GM03348 (cell line): ENCODE data around the gene TMEM247.
A peak's percentile ranks its signal among the peaks of the same experiment; 100 is the strongest.
"Not testable (repeated sequence)": the region's sequence is repeated elsewhere in the genome, so short reads cannot be mapped to it uniquely, and the experiment has no call there.

Experiments
- DNase-seq: peaks from one replicate; pipeline ENCODE4 v3.0.0; 2012; ENCODE audit warnings: low spot score

Gene TMEM247

DNA sequence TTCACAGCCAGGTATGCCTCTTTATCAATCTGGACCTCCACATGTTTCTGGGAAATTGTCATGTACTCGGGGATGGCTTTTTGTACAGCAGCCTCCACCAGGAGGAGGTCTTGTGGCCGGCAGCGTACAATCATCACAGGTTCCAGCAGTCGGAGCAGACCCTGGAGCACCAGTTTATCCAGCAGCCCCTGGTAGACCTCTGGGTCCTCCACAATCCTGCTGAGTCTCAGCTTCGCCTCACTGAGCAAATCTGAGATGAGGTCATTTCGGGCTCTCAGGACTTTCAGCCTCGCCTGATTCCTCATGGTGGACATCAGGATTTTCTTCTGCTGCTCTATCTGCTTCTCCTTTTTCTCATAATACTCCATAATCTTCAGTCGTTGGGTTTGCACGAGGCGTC is 32.8 kb downstream of the TMEM247 start:
- no peak for DNase-seq

DNA sequence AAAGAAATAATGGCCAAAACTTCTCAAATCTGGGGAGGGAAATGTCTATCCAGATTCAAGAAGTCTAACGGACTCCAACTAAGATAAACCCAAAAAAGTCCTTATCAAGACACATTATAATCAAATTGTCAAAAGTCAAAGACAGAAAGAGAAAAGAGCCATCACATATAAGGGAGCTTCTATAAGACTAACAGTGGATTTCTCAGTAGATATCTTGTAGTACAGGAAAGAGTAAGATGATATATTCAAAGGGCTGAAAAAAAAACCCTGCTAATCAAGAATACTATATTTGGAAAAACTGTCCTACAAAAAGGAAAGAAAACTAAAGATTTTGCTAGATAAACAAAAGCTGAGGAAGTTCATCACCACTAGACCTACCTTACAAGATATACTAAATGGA is 35.4 kb downstream of the TMEM247 start:
- DNase-seq, result no peak

DNA sequence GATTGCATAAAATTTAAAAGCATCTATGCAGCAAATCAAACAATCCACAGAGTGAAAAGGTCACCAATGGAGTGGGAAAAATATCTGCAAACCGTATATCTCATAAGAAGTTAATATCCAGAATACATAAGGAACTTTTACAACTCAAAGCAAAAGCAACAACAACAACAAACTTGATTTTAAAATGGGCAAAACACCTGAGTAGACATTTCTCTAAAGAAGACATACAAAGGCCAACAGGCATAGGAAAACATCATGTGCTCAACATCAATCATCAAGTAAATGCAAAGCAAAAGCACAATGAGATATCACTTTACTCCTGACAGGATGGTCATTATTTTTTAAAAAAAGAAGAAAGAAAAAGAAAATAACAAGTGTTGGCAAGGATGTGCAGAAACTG is 38.1 kb downstream of the TMEM247 start:
- no peak for DNase-seq

DNA sequence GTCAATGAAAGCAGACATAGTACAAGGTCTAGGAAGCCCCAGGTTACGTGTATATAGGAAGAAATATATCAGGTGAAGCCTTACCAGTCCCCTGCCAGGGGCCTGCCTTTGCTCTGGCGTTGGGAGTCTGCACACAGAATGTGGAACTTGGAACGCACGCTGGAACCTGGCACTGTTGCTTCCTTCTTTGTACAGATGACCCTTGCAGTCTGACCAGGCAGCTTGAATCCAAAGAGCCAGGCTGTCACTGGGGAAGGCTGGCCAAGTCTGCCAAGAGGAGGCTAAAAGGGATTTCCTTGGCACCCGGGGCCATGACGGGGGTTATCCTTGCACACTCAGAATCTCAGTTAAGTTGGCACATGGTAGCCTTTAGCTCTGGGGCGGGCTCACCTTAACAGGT is 39.5 kb downstream of the TMEM247 start:
- DNase-seq, result no peak

DNA sequence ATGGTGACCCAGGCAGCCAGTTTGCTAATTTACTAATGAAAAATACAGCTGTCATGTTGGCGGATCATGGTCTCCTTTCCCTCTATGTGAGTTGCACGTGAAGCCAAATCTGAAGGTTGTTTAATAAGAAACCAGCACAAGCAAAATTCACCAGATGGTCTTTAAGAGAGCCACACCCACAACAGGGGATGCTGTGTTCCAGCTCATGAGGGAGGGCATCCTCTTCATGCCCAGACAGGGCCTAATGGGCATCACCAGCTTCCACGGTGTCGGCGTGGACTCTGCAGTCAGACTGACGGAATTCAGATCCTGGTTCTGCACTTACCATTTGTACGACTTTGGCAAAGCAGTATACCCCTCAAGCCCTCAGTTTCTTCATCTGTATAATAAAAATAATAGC is 39.9 kb downstream of the TMEM247 start:
- DNase-seq, result no peak

DNA sequence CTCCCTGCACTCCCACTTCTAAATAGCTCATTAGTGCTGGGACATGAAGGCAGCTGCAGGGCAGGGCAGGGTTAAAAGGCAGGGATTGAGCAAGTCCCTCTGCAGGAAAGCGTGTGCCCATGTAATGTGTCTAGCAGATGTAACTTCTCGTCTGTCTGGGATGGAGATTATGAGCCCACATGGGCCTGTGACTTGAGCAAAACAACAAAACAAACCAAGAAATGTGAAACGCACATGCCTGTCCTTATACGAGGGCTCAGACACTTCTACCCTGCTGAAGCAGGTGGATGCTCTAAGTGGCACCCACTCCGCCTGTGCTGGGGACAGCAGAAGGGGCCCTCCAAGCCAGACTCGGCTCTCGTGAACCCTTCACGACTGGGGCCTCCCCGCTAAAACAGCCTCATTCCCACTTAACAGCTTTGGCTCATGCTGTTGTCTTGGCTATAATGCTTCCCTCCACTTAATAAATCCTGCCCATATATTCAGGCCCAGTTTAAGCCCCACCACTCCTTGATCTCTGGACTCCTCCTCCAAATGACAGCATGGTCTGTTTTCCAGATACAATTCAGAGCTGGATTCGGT is 40.9 kb downstream of the TMEM247 start:
- DNase-seq, result no peak

DNA sequence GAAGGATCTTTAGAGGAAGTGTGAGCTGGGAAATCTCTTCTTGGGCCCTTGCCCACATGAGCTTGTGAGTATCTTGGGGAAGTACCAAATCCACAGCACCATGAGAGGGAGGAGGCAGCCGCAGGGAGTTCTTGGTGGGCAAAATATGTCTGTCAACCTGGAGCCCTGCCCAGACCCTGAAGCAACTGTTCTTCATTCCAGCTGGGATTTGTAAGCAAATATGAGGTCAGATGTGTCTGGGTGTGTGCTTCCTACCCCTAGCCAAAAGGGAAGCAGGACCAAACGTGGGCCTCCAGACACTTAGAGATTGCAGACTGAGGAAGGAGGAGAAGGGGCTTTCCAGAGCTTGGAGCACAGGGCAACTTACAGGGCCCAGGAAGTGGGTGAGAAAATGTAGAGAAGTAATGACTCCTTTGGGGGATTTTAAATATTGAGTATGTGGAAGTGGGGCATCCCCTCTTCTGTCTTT is 41.9 kb downstream of the TMEM247 start:
- DNase-seq, result peak; percentile 80

DNA sequence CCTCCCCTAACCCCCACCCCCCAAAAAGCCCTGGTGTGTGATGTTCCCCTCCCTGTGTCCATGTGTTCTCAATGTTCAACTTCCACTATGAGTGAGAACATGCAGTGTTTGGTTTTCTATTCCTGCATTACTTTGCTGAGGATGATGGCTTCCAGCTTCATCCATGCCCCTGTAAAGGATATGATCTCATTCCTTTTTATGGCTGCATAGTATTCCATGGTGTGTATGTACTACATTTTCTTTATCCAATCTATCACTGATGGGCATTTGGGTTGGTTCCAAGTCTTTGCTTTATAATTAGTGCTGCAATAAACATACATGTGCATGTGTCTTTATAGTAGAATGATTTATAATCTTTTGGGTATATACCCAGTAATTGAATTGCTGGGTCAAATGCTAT is 43.0 kb downstream of the TMEM247 start:
- not testable (repeated sequence) for DNase-seq

DNA sequence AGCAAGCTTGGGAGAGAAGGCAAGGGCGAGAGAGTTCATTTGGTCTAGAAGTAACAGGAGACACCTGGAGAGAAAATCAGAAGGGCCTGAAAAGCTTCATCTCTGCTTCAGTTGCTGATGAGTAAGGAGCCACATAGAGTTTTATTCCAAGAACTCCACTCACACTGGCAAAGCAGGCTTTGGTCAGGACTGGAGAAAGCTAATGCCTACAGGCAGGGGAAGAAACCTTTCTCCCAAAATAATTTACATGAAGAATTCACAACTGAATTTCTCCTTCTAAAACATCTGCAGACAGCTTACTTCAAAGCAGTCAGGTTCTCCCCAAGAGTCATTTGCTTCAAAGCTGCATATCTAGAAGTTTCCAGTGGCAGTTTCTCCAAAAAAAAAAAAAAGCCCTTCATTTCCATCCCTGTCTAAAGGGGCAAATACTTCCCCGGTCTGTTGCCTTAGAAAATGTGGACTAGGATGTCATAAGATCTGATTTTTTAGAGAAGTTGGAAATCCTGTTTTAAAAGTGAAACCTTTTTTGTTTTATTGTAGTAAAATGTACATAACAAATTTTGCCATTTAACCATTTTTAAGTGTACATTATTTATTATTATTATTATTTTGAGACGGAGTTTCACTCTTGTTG is 46.3 kb downstream of the TMEM247 start:
- DNase-seq, result no peak

DNA sequence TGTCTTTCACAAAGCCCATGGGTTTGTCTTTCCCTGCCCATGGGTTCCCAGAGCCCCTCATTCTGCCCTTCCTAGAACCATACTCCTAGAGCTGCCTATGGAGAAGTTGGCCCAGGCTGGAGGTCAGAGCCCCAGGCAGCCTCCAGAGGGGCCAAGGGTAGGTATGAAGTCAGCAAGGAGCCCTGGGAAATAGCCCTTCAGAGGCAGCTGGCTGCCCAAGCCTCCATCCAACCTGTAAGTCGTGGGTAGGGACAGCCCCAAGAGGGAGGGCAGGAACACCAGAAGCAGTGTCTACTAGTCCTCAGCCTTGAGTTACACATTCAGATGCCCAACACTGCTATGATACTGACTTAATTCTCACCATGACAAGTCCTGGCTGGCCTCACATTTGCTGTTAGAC is 49.5 kb downstream of the TMEM247 start:
- no peak for DNase-seq

DNA sequence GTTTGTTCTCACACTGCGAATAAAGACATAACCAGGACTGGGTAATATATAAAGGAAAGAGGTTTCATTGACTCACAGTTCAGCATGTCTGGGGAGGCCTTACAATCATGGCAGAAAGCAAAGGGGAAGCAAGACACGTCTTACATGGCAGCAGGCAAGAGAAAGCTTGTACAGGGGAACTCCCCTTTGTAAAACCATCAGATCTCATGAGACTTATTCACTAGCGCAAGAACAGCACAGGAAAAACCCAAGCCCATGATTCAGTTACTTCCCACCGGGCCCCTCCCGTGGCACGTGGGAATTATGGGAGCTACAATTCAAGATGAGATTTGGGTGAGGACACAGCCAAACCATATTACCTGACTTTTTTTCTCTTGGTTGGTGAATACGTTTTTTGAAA is 51.3 kb downstream of the TMEM247 start:
- DNase-seq, result no peak

DNA sequence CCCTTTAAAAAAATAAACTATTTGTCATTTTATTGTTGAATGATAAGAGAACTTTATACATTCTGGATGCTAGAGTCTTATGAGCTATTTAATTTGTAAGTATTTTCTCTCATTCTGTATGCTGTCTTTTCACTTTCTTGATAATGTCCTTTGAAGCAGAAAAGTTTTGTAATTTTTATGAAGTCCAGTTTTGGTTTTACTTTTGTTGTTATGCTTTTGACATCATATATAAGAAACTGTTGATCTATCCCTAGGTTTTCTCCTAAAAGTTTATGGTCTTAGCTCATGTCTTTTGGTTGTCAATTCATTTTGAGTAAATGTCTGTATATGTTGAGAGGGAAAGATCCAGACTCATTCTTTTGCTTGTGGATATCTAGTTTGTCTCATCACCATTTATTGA is 52.5 kb downstream of the TMEM247 start:
- DNase-seq, result no peak
